SH-SY5Y (cell line): ENCODE data around the gene CEACAM20.

ENCODE experiments used
- GATA2 ChIP-seq: IDR thresholded peaks from 2 replicates; pipeline ENCODE4 v1.6.1; 2011; ENCODE audit warnings: mild to moderate bottlenecking, low read depth, low read length
- GATA3 ChIP-seq: IDR thresholded peaks from 2 replicates; pipeline ENCODE4 v1.6.1; 2011; ENCODE audit warnings: low read depth, mild to moderate bottlenecking, low read length, moderate library complexity

Gene CEACAM20

DNA sequence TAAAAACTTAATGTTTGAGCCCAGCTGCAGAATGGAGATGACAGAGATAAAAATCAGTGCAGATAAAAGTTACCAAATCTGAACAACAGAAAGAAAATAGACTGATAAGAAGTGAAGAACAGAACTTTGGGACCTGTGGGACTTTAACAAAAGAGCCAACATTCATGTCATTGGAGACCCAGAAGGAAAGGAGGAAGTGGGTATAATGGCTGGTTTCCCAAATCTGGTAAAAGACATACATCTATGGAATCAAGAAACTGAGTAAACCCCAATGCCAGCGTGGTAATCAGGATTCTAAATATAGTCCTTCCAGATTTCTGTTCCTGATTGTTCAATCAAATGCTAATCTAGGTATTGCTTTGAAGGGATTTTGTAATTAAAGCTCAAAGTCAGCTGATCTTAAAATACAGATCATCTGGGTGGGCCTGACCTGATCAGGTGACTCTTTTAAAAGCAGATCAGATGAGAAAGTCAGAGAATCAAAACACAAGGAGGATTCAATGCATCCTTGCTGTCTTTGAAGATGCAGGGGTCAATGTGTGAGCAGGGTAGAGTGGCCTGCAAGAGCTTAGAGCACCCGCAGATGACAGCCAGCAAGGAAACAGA lies 25.3 kb upstream of the CEACAM20 start:
- TF ChIP-seq GATA3 (no peak), GATA2 (no peak)

DNA sequence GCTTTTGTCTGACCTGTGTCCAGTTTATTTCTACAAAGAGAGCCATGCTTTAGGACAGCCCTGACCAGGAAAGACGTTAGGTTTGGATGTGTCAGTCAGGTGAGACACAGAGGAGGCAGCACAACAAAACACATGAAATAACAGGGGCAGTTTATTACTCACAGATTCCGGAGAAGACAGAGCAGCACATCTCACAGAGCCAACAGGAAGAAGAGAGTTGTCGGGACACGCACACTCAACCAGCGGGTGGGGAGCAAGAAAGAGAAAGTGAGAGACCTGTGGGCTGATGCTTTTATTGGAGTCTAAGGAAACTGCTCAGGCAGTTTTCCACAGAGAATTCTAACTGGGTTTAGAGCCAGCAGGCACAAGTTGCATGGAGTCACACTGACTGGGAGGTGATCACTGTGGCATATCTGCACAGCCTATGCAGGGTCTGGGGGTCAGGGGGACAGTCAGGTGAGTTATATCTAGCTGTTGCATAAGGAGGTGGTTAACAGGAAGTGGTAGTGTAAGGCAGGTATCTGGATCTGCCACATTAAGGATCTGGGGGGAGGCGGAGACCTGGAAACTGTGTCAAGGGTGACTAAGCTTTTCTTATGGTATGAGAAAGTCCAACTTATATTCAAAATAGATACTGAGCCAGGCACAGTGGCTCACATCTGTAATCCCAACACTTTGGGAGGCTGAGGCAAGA lies 24.1 kb upstream of the CEACAM20 start:
- TF ChIP-seq GATA2 (no peak), GATA3 (no peak)

DNA sequence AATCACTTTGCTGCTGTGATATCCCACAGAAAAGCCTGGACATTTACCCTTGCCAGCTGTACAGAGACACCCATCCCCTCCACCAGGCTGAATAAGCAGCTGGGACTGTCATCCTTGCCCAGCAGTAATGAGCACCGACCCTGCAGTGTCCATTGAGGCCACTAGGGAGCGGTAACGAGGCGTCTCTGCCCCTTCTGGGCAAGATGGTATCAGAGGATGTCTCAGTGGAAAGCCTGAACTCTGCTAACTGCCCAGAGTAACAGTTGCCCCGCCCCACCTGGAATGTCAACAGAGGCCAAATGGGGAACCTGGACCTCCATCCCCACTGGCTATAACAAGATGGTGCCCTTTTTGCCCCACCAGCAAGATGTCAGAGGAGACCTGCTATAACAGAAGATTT lies 22.8 kb upstream of the CEACAM20 start:
- TF ChIP-seq GATA2, result no peak
- TF ChIP-seq GATA3, result no peak

DNA sequence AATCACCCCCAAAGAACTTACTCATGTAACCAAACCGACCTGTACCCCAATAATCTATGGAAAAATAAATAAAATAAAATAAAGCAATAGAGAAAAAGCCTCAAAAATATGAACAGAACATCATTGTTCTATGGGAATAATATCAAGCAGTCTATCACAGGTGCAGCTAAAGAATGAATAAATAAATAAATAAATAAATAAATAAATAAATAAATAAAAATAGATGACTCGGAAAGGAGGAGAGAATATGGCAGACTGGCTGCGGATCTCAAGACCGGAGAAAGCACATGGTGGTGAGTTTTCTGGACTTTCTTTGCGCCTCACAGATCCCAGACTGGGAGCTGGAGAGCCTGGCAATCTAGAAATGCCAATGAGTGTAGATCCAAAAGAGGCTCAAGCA lies 22.4 kb upstream of the CEACAM20 start:
- TF ChIP-seq GATA3, result no peak
- TF ChIP-seq GATA2, result no peak

DNA sequence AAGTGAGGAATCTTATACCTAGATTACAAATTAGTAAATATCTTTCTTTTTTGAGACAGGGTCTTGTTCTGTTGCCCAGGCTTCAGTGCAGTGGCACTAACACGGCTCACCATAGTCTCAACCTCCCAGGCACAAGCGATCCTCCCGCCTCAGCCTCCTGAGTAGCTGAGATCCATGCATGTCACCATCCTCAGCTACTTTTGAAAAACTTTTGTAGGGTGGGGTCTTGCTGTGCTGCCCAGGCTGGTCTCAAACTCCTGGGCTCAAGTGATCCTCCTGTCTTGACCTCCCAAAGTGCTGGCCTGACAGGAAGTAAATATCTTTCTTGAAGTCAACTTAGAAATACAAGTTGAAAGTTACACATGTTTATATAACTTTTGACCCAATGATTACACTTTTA lies 20.0 kb upstream of the CEACAM20 start:
- TF ChIP-seq GATA3, result no peak
- TF ChIP-seq GATA2, result no peak

DNA sequence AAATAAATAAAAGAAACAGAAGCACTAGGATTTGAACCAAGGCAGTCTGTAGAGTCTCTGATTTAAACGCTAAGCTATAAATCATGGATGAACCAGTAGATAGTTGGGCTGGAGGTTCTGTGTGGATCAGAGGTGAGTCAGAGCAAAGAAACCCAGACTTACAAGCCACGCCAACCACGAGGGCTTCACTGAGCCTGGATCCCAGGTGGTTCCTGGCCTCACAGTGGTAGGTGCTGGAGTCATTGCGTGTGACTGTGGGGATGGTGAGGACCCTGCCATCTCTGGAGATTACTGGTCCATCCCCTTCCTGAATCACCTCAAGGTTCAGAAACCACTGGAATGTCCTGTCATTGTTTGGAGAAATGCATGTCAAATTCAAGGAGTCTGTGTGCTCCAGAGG lies 19.3 kb upstream of the CEACAM20 start:
- no peak for TF ChIP-seq GATA2
- no peak for TF ChIP-seq GATA3

DNA sequence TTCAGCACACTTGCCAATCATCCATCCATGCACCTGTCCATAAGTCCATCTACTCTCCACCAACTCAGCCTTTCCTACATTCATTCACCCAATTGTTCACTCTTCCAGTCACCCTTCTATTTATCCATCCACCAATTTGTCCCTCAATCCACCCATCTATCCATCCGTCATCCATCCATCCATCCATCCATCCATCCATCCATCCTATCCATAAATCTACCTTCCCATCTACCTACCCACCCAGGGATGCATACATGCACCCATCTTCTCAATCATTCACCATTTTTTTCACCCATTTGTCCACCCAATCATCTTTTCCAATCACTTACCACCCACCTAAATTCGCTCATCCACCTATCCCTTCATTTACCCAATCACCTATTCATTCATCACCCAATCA lies 14.6 kb upstream of the CEACAM20 start:
- TF ChIP-seq GATA2, result no peak
- no peak for TF ChIP-seq GATA3

DNA sequence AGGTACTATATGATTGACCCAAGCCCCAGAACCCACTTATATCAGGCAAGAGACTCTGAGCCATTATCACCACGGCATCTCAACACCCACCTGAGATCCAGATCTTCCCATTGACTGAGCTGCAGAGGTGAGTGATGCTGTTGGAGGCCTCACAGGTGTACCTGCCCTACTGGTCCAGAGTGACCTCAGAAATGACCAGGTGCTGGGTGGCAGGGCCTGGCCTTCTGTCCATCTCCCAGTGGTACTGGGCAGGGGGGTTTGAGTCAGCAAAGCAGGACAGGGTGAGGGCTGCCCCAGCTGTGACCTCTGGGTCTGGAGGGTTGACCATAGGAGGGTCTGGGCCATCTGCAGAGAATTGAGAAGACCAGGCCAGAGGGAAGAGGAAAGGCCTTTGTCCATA lies 13.2 kb upstream of the CEACAM20 start:
- TF ChIP-seq GATA3, result no peak
- no peak for TF ChIP-seq GATA2

DNA sequence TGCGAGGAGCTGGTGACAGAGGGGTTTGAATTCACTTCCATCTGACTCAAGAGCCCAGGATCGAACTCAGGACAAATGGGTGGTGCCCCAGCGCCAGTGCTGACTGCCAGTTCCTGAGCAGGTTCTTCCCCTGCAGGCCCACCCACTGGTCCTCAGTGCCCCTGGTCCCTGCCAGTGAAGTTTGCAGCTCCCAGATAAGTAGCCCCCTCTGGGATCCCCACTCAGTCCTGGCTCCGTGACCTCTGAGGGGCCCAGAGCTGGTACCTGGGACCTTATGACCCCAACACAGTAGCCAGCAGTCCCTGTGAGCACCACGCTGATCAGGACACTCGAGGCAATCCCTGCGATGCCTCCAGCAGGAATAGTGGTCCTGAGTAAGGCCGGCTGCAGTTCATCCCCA lies 11.3 kb upstream of the CEACAM20 start:
- TF ChIP-seq GATA3 (no peak), GATA2 (no peak)

DNA sequence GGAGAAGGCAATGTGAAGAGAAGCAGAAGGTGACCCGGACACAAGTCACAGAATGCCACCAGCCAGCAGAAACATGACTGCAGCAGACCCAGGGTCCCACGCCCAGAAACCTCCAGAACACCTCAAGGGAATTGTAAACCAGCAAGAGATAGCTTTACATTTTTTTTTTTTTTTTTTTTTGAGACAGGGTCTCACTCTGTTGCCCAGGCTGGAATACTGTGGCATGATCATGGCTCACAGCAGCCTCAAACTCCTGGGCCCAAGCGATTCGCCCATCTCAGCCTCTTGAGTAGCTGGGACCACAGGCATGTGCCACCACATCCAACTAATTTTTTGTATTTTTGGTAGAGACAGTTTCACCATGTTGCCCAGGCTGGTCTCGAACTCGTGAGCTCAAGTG lies 10.5 kb upstream of the CEACAM20 start:
- TF ChIP-seq GATA3, result no peak
- TF ChIP-seq GATA2, result no peak

DNA sequence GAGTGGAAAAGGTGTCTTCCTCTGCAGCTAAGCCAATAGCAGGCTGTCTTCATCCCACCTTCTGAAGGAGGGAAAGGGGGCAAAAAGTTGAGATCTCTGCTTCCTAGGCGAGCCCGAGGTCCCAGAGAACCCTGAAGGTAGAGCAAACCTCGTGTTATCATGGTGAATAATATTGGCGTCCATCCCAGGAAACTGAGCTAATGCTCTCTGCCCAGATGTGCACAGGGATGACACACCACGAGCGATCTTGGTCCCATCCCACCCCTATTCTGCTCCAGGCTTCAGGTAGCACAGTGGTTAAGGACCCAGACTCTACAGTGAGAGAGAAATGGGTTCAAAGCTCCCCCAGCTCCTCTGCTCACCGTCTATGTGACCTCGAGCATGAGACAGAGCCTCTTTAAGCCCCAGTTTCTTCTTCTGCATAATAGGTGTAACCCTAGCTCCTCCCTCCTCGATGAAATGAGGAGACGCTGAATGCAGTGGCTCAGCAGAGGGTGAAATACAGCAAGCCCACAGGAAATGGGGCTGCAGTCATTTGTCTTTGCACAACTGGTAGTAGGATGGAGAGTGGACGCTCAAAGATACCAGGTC lies 9.9 kb upstream of the CEACAM20 start:
- TF ChIP-seq GATA2 (no peak), GATA3 (no peak)

DNA sequence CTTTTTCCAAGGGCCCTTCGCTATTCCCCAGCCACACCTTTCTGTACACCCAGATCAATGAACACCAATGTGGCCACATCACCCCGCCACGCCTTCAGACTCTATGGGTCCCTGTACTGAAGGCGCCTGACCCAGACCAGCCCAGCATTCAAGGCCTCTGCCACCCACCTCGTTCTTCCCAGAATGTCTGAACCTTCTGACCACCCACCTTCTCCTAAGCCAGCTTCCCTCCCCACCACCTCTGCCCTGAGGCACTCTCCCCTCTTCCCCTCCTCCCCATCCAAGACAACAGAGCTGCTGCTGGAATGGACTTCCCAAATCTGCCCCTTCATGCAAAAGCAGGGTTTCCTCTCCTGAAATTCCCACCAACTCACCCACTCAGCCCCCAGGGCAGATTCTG lies 3.3 kb upstream of the CEACAM20 start:
- no peak for TF ChIP-seq GATA2
- TF ChIP-seq GATA3, result no peak

DNA sequence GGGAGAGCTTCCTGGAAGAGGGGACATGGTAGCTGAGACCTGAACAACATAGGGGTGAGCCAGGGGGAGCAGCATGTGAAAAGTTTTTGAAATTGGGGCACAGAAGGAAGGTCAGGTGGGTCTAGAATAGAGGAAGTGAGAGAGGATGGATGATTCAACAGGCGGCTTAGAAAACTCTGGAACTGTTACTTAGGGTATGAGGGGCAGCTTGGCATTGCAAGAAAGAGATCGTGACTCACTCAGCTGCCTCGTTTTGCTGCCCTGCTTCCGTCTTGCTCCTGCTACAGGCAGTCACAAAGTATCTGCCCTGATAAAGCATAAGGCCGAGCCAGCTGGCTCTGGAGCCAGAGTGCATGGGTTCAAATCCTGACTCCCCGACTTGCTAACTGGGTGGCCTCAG lies 1.3 kb upstream of the CEACAM20 start:
- TF ChIP-seq GATA3, result no peak
- no peak for TF ChIP-seq GATA2

DNA sequence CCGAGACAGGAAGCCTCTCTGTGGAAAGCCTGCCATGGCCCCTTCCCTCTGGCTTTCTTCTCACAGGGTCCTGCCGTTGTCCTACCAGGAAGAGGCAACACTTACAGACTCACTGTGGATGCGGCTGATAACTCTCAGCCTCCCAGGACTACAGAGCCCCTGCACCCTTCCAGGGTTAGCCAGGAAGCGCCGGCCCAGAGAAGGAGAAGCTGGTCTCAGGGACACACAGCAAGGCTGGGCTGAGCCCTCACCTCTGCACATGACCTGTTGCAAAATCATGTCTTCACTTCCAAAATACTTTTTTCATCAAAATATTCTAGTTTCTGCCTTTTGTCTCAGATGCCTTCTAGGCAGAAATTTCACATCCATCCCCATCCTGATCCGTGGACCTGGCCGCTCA lies 1.9 kb downstream of the CEACAM20 start:
- TF ChIP-seq GATA3 (no peak), GATA2 (no peak)

DNA sequence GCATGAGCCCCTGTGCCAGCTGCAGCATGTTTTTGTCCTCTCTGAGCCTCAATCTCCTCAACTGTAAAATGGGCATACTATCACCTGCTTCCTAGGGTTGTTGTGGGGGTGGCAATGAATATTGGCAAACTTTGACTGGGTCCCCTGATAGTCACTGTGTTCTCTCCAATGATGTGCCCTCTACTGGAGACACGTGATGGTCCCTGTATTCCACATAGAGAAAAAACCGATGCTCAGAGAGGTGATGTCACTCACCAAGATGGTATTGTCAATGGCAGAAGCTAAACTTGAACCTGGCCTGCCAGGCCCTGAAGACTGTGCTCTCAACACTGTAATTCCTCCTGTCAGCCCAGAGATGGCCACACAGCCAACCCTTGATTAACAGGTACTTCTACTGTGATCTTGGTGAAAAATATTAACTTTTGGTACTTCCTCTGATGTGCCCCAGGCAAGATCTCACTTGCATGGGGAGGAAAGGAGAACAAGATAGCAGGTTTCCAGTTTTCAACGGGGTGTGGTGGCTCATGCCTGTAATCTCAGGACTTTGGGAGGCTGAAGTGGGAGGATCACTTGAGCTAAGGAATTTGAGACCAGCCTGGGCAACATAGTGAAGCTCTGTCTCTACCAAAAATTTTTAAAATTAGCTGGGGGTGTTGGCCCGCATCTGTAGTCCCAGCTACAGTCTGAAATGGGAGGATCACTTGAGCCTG lies 3.6 kb downstream of the CEACAM20 start:
- no peak for TF ChIP-seq GATA2
- TF ChIP-seq GATA3, result no peak

DNA sequence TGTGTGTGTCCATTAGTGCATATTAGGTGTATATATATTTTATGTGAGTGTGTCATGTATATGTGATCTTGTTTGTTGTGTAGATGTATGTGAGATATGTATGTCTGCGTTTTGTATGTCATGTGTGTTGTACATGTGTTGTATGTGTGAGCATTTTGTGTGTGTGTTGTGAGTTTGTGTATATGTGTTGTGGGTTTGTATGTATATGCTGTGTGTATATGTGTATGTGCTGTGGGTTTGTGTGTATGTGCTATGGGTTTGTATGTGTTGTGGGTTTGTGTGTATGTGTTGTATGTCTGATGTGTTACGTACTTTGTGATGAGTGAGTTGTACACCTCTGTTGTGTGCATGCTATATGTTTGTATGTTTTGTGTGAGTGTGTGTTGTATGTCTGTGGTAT lies 8.1 kb downstream of the CEACAM20 start:
- TF ChIP-seq GATA2 (no peak), GATA3 (no peak)
